Osteocyte (in vitro differentiated cells): ENCODE measurements around the gene GNPTG. TPM values are rescaled to one million over a fixed set of nuclear protein-coding genes. Genes with fewer than 3 reads are reported as not detected.

Experiments
- DNase-seq: peaks from one replicate; pipeline ENCODE4 v3.0.0; 2021; ENCODE audit warnings: mixed read lengths; ENCODE audit not compliant: unreplicated experiment; ENCODE audit errors: extremely low spot score
- H3K27ac Mint-ChIP-seq: one replicate; pipeline ENCODE4 v1.8.0; 2021; ENCODE audit warnings: mild to moderate bottlenecking, mixed read lengths; ENCODE audit not compliant: unreplicated experiment
- H3K27me3 Mint-ChIP-seq: one replicate; pipeline ENCODE4 v1.8.0; 2021; ENCODE audit warnings: mixed read lengths; ENCODE audit not compliant: unreplicated experiment
- H3K36me3 Mint-ChIP-seq: one replicate; pipeline ENCODE4 v1.8.0; 2021; ENCODE audit warnings: mixed read lengths; ENCODE audit not compliant: unreplicated experiment
- H3K4me1 Mint-ChIP-seq: one replicate; pipeline ENCODE4 v1.8.0; 2021; ENCODE audit warnings: mixed read lengths; ENCODE audit not compliant: unreplicated experiment
- H3K4me3 Mint-ChIP-seq: one replicate; pipeline ENCODE4 v1.8.0; 2021; ENCODE audit warnings: mild to moderate bottlenecking, moderate library complexity, mixed read lengths; ENCODE audit not compliant: unreplicated experiment
- H3K9me3 Mint-ChIP-seq: one replicate; pipeline ENCODE4 v1.8.0; 2021; ENCODE audit warnings: mixed read lengths; ENCODE audit not compliant: unreplicated experiment
- total RNA-seq: library from RNA; stranded (reverse); gene quantifications from 2 replicates; pipeline ENCODE4 v1.2.1, GENCODE V29; 2021
- TF ChIP-seq, protein P1 (sequence below): fragments of 200-600 bp; sonication (generic); IDR thresholded peaks from 2 replicates; pipeline ENCODE4 v1.5.0; 2021; ENCODE audit warnings: antibody characterized with exemption, mild to moderate bottlenecking, moderate library complexity

Gene GNPTG
- total RNA-seq, 1 donor from 2014 or later, result 94.3 TPM

DNA sequence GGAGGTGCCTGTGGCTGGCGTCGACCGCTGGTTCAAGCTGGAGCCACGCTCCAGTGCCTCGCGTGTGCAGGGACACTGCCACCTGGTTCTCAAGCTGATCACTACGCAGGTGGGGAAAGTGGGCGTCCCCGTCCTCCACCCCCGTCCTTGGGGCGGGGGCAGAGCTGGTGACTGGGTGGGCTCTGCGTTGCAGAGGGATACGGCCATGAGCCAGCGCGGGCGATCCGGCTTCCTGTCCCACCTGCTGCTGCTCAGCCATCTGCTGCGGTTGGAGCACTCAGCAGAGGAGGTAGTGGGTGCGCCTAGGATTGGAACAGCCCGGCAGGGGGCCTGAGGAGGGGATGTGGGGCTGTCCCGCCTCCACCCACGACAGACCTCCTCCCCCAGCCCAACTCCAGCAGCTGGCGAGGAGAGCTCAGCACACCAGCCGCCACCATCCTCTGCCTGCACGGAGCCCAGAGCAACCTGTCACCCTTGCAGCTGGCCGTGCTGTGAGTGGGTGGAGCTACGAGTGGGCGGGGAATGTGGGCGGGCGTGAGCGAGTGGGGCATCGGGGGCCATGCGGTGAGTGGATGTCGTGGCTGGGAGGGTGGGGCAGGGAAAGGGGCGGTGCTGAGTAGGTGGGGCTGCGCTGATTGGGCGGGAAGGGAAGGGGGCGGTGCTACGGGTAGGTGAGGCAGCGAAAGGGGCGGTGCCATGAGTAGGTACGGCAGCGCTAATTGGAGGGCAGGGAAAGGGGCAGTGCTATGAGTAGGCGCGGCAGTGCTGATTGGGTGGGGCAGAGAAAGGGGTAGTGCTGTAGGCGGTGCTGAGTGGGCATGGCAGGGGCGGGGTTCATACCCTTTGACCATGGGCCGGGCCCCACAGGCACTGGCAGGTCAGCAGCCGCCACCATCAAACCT, 9.0 kb upstream of the GNPTG start:
- H3K4me1 Mint-ChIP-seq, result peaks cover 9% of the 10 kb centered on the region
- no peak overlapping the region for H3K27ac Mint-ChIP-seq
- no peaks in the 10 kb centered on the region for H3K36me3 Mint-ChIP-seq
- TF ChIP-seq, protein P1, sequence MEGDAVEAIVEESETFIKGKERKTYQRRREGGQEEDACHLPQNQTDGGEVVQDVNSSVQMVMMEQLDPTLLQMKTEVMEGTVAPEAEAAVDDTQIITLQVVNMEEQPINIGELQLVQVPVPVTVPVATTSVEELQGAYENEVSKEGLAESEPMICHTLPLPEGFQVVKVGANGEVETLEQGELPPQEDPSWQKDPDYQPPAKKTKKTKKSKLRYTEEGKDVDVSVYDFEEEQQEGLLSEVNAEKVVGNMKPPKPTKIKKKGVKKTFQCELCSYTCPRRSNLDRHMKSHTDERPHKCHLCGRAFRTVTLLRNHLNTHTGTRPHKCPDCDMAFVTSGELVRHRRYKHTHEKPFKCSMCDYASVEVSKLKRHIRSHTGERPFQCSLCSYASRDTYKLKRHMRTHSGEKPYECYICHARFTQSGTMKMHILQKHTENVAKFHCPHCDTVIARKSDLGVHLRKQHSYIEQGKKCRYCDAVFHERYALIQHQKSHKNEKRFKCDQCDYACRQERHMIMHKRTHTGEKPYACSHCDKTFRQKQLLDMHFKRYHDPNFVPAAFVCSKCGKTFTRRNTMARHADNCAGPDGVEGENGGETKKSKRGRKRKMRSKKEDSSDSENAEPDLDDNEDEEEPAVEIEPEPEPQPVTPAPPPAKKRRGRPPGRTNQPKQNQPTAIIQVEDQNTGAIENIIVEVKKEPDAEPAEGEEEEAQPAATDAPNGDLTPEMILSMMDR, result no peak
- H3K9me3 Mint-ChIP-seq, result no peaks in the 10 kb centered on the region
- no peak for DNase-seq
- H3K27me3 Mint-ChIP-seq, result peaks cover 5% of the 10 kb centered on the region
- no peak overlapping the region for H3K4me3 Mint-ChIP-seq

DNA sequence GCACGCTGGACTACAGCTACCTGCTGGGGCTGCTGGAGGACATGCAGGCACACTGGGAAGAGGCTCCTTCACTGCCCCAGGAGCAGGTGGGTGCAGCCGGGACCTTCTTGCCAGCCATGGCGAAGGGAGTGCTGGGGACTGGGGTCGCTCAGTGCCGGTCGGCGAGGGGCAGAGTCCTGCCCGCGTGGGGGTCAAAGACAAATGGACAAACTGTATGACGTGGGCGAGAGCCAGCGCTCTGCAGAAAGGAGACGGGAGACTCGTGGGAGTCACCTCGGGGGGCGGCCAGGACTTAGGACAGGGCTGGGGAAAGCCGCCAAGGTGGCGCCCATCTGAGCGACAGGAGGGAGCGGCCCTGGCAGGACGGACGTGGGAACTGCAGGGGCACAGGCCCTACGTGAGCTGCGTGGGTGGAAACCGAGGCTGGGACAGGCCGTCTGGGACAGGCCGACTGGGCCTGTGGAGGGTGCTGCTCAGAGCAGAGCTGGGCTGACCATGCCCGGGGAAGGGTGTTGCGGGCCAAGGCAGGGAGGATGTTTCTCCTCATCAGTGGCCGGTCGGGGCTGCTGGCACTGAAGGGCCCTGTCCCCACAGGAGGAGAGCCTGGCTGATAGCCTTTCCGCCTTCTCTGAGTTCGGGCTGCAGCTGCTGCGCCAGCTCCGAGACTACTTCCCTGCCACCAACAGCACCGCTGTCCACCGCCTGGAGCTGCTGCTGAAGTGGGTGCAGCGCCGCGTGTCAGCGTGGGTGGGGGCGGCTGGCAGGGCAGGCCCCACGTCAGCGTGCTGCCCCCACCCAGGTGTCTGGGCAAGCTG, 8.1 kb upstream of the GNPTG start:
- H3K27ac Mint-ChIP-seq, result no peak overlapping the region
- DNase-seq, result no peak
- no peaks in the 10 kb centered on the region for H3K36me3 Mint-ChIP-seq
- peaks cover 9% of the 10 kb centered on the region for H3K4me1 Mint-ChIP-seq
- TF ChIP-seq, protein P1, result no peak
- peaks cover 5% of the 10 kb centered on the region for H3K27me3 Mint-ChIP-seq
- no peak overlapping the region for H3K4me3 Mint-ChIP-seq
- H3K9me3 Mint-ChIP-seq, result no peaks in the 10 kb centered on the region

DNA sequence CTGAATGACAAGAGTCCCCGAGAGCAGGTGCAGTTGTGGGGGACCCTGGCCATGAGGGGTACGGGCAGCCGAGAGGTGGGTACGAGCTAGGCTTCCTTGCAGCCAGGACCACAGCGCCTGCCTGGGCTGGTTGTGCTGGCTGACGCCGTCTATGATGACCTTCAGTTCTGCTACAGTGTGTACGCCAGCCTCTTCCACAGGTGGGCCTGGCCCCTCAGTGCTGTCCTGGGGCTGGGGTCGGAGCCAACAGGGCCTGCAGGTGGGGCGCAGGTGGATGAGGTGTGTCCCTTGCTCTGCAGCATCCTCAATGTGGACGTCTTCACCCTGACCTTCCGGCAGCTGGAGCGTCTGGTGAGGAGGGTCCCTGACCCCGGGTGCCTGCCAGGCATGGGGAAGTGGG, 7.2 kb upstream of the GNPTG start:
- no peak overlapping the region for H3K27ac Mint-ChIP-seq
- no peak for DNase-seq
- TF ChIP-seq, protein P1, result no peak

DNA sequence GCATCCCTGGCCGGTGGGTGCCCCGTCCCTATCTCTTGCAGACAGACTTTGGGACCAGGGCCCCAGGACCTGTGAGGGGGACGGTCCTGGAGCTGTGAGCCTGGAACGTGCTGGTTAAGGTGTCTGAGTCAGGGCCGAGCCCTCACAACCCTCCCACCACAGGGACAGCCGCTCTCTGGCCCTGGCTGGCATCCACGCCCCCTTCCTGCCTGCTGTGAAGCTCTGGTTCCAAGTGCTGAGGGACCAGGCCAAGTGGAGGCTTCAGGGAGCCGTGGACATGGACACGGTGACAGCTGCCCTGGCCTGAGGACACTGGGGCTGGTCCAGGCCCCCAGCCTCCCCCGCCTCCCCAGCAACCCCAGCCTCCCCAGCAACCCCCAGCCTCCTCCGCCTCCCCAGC, 6.6 kb upstream of the GNPTG start:
- DNase-seq, result no peak
- H3K4me1 Mint-ChIP-seq, result peaks cover 9% of the 10 kb centered on the region
- H3K27me3 Mint-ChIP-seq, result peaks cover 5% of the 10 kb centered on the region
- H3K27ac Mint-ChIP-seq, result no peak overlapping the region
- H3K36me3 Mint-ChIP-seq, result peaks cover 5% of the 10 kb centered on the region
- TF ChIP-seq, protein P1, result no peak
- no peaks in the 10 kb centered on the region for H3K9me3 Mint-ChIP-seq
- H3K4me3 Mint-ChIP-seq, result no peak overlapping the region

More for the DNA sequence above, 7.2 kb upstream of the GNPTG start:
- no peak overlapping the region for H3K4me3 Mint-ChIP-seq
- peaks cover 5% of the 10 kb centered on the region for H3K27me3 Mint-ChIP-seq
- peaks cover 3% of the 10 kb centered on the region for H3K36me3 Mint-ChIP-seq
- peaks cover 9% of the 10 kb centered on the region for H3K4me1 Mint-ChIP-seq
- no peaks in the 10 kb centered on the region for H3K9me3 Mint-ChIP-seq
